GM21515 (cell line): ENCODE data around the gene RASGRF1.
"Not testable (repeated sequence)": the region's sequence is repeated elsewhere in the genome, so short reads cannot be mapped to it uniquely, and the experiment has no call there.

Source experiments
- ATAC-seq: cut with Tn5 transposase; IDR thresholded peaks from one replicate; pipeline ENCODE4 v1.9.1; 2021; ENCODE audit not compliant: unreplicated experiment

The RASGRF1 gene

GRCh38 chr15:79041601-79042168, 48.9 kb downstream of the RASGRF1 start:
- ATAC-seq: no peak

- ATAC-seq: no peak
Measured at GRCh38 chr15:79037848-79038247, 52.7 kb downstream of the RASGRF1 start.

- ATAC-seq: no peak
Measured at GRCh38 chr15:79036323-79036722, 54.3 kb downstream of the RASGRF1 start.

GRCh38 chr15:79035814-79036213, 54.8 kb downstream of the RASGRF1 start:
- no peak for ATAC-seq

- no peak for ATAC-seq
Measured at GRCh38 chr15:79035111-79035601, 55.4 kb downstream of the RASGRF1 start.

- ATAC-seq: no peak
Measured at GRCh38 chr15:79034284-79034683, 56.3 kb downstream of the RASGRF1 start.

- no peak for ATAC-seq
Measured at GRCh38 chr15:79032656-79033055, 57.9 kb downstream of the RASGRF1 start.

- no peak for ATAC-seq
Measured at GRCh38 chr15:79031821-79032220, 58.8 kb downstream of the RASGRF1 start.

GRCh38 chr15:79031201-79031600, 59.4 kb downstream of the RASGRF1 start:
- ATAC-seq: no peak

GRCh38 chr15:79030470-79030869, 60.1 kb downstream of the RASGRF1 start:
- ATAC-seq: no peak

GRCh38 chr15:79028411-79028964, 62.1 kb downstream of the RASGRF1 start:
- no peak for ATAC-seq

- no peak for ATAC-seq
Measured at GRCh38 chr15:79027532-79028410, 62.8 kb downstream of the RASGRF1 start.

GRCh38 chr15:79025802-79026201, 64.8 kb downstream of the RASGRF1 start:
- no peak for ATAC-seq

GRCh38 chr15:79025201-79025600, 65.4 kb downstream of the RASGRF1 start:
- no peak for ATAC-seq

GRCh38 chr15:79024493-79024892, 66.1 kb downstream of the RASGRF1 start:
- ATAC-seq: not testable (repeated sequence)

GRCh38 chr15:79023918-79024317, 66.7 kb downstream of the RASGRF1 start:
- ATAC-seq: no peak

- no peak for ATAC-seq
Measured at GRCh38 chr15:79023546-79023890, 67.1 kb downstream of the RASGRF1 start.

- ATAC-seq: no peak
Measured at GRCh38 chr15:79018960-79019359, 71.6 kb downstream of the RASGRF1 start.

GRCh38 chr15:79017953-79018352, 72.6 kb downstream of the RASGRF1 start:
- no peak for ATAC-seq

- ATAC-seq: no peak
Measured at GRCh38 chr15:79016527-79017170, 73.9 kb downstream of the RASGRF1 start.

GRCh38 chr15:79015416-79015815, 75.2 kb downstream of the RASGRF1 start:
- no peak for ATAC-seq

GRCh38 chr15:79010278-79010677, 80.3 kb downstream of the RASGRF1 start:
- no peak for ATAC-seq
